Pancreas (tissue), 10 donors: Measurements from ENCODE around the gene CD33. TPM values are rescaled to one million over a fixed set of nuclear protein-coding genes. Genes with fewer than 3 reads are reported as not detected.

Source experiments
- ATAC-seq, 4 donors: fragments of 200-7000 bp; cut with Tn5 transposase; one replicate each; pipeline versions ENCODE4 v1.8.0 to v1.9.1; 2020; ENCODE audit warnings: mild to moderate bottlenecking in 4 of 4, moderate library complexity in 4 of 4
- DNase-seq, 6 donors: peaks; one replicate each; pipeline ENCODE4 v3.0.0-alpha.2; 2020
- FAIRE-seq: peaks from 2 replicates; lab custom pipeline; 2012; peaks lifted over from hg19 to GRCh38; lab: Jason Lieb, UNC
- H3K27ac ChIP-seq, 4 donors: fragments of 200-600 bp; sonication (generic); 1 replicate in 3 of 4; 2 replicates in 1 of 4; pipeline versions ENCODE4 v1.5.0 to v1.8.0; 2020
- H3K27me3 ChIP-seq, 4 donors: fragments of 200-600 bp; one replicate each; pipeline ENCODE4 v1.8.0; 2021
- H3K36me3 ChIP-seq, 3 donors: fragments of 200-600 bp; sonication (generic) in 1 of 3; one replicate each; pipeline versions ENCODE4 v1.5.0 to v1.8.0; 2020 to 2021
- H3K4me1 ChIP-seq, 3 donors: fragments of 200-600 bp; one replicate each; pipeline ENCODE4 v1.8.0; 2021
- H3K4me3 ChIP-seq, 4 donors: fragments of 200-600 bp; sonication (generic) in 2 of 4; one replicate each; pipeline versions ENCODE4 v1.5.0 to v1.8.0; 2020 to 2021
- H3K9me3 ChIP-seq, 4 donors: fragments of 200-600 bp; one replicate each; pipeline ENCODE4 v1.8.0; 2021
- CTCF ChIP-seq, 4 donors: fragments of 200-600 bp; sonication (generic) in 3 of 4; IDR thresholded peaks; one replicate each; pipeline versions ENCODE4 v1.5.0 to v1.8.0; 2021; ENCODE audit warnings: antibody characterized with exemption in 4 of 4
- WGBS, 2 donors: extraction: QIAGEN DNeasy Blood & Tissue Kit; methylation state at CpG; one replicate each; pipeline ENCODE4 v1.1.7; 2013; 5-methylcytosine and 5-hydroxymethylcytosine counted together
- intact Hi-C, 3 donors: fragments of 100-400 bp; cut with DNase I; formaldehyde crosslinking; loops; one replicate each; pipeline versions ENCODE4 v1.11.1 to v1.14.2; 2022
- microRNA-seq, 2 donors: library from miRNA; unstranded; fragments of <30 nt; microRNA quantifications; one replicate each; pipeline versions ENCODE4 to v1.1.0, GENCODE V29; 2019 to 2020
- polyA plus RNA-seq, 2 donors: library from polyadenylated mRNA; stranded (reverse); fragments of 200-250 nt; gene quantifications; one replicate each; pipeline ENCODE4 v1.2.3, GENCODE V29; 2013
- total RNA-seq, 6 donors: library from RNA; stranded (reverse); fragmentation: NEBNext Ultra II Directional in 4 of 6; extraction: Animal tissue kit (Norgen Biotek cat#: 25700) in 4 of 6; gene quantifications; one replicate each; pipeline versions ENCODE4 v1.2.1 to v1.2.4, GENCODE V29; 2021 to 2023
- donor health status: healthy with polysubstance abuse.
- donor health status: DM: no; HTN: no; CAD: no; lungs with moderate emphysema.
- donor health status: DM: no; HTN: no; CAD: no.
- donor health status: control.
- donor health status: control.
- donor health status: Bipolar disorder and iron deficiency.
- donor health status: DM: yes; HTN: yes; CAD: no.
- donor health status: DM: no; HTN: no; CAD: no.
- donor health status: DM: no; HTN: no; CAD: no.
- donor health status: DM: yes; HTN: yes; CAD: no.

CD33 gene
- total and polyA plus RNA-seq, 8 donors: 0.28 to 6.3 (median 0.69) TPM

- FAIRE-seq: no peak
- ATAC-seq: no peak
- intact Hi-C loops: no loop called here
- 48 to 52% methylated on average over 4 of the region's 4 CpGs for WGBS, 2 donors
- no peaks in the 10 kb centered on the region for H3K9me3 ChIP-seq
- H3K27ac ChIP-seq: no peak overlapping the region
- TF ChIP-seq CTCF (IDR thresholded peaks at IDR 0.05): no peak
- no peaks in the 10 kb centered on the region for H3K36me3 ChIP-seq
- DNase-seq: no peak
- H3K4me3 ChIP-seq: no peak overlapping the region
- no peaks in the 10 kb centered on the region for H3K27me3 ChIP-seq
- H3K4me1 ChIP-seq: no peaks in the 10 kb centered on the region
These were observed 57.5 kb downstream of the CD33 start for GRCh38 chr19:51282335-51282734.

- WGBS, 2 donors: 34 to 64% methylated on average over 3 of the region's 3 CpGs
- no peak for ATAC-seq
These were observed 60.8 kb downstream of the CD33 start for GRCh38 chr19:51285682-51286081.

More at GRCh38 chr19:51285682-51286081, 60.8 kb downstream of the CD33 start:
- no peaks in the 10 kb centered on the region for H3K9me3 ChIP-seq
- peaks cover 0 to 4% (median 0%) of the 10 kb centered on the region in 4 donors for H3K27me3 ChIP-seq
- no peaks in the 10 kb centered on the region for H3K36me3 ChIP-seq
- intact Hi-C loops: no loop called here
- no peak overlapping the region for H3K4me3 ChIP-seq
- no peak for TF ChIP-seq CTCF (IDR thresholded peaks at IDR 0.05)
- H3K4me1 ChIP-seq: no peaks in the 10 kb centered on the region
- FAIRE-seq (no peak), DNase-seq (no peak)
- H3K27ac ChIP-seq: no peak overlapping the region

Small RNAs within 50 kb of the gene (microRNA-seq; reads per million reads assigned to microRNA genes)
- 0 reads per million in 2 donors for gene MIR8074

Other genes with a start within 250 kb of the CD33 start
- gene KLK7, start 241.2 kb upstream of the CD33 start, total RNA-seq: not detected
- gene KLK7, start 241.2 kb upstream of the CD33 start, polyA plus RNA-seq: under 1 TPM in 1 of 2 donors, not detected in 1; 0.46 TPM
- gene KLK8, start 223.5 kb upstream of the CD33 start, total RNA-seq: not detected
- gene KLK8, start 223.5 kb upstream of the CD33 start, polyA plus RNA-seq: not detected
- 1 to 10 TPM in 1 of 6 donors, under 1 TPM in 5; 0.15 to 1.7 (median 0.44) TPM for gene KLK10, start 205.4 kb upstream of the CD33 start, total RNA-seq
- gene KLK10, start 205.4 kb upstream of the CD33 start, polyA plus RNA-seq: under 1 TPM; 0.53 to 0.63 TPM
- 10 to 100 TPM in 4 of 6 donors, 1 to 10 TPM in 2; 6.7 to 24.2 (median 11.4) TPM for gene KLK11, start 198.5 kb upstream of the CD33 start, total RNA-seq
- gene KLK11, start 198.5 kb upstream of the CD33 start, polyA plus RNA-seq: 10 to 100 TPM; 15.5 to 28.9 TPM
- not detected for gene KLK12, start 190.1 kb upstream of the CD33 start, total RNA-seq
- not detected for gene KLK12, start 190.1 kb upstream of the CD33 start, polyA plus RNA-seq
- gene KLK13, start 160.0 kb upstream of the CD33 start, total RNA-seq: 1 to 10 TPM in 4 of 6 donors, under 1 TPM in 1, not detected in 1; 0.59 to 5.3 (median 1.3) TPM
- gene KLK13, start 160.0 kb upstream of the CD33 start, polyA plus RNA-seq: 1 to 10 TPM; 2.8 to 6.4 TPM
- gene KLK14, start 142.2 kb upstream of the CD33 start, total RNA-seq: under 1 TPM in 3 of 6 donors, not detected in 3; 0.20 to 0.32 (median 0.31) TPM
- under 1 TPM; 0.61 to 0.77 TPM for gene KLK14, start 142.2 kb upstream of the CD33 start, polyA plus RNA-seq
- 1 to 10 TPM; 2.9 to 8.2 (median 4.0) TPM for gene CTU1, start 116.7 kb upstream of the CD33 start, total RNA-seq
- 1 to 10 TPM; 1.4 to 3.2 TPM for gene CTU1, start 116.7 kb upstream of the CD33 start, polyA plus RNA-seq
- gene SIGLEC9, start 100.2 kb upstream of the CD33 start, total RNA-seq: 1 to 10 TPM in 3 of 6 donors, under 1 TPM in 3; 0.19 to 4.1 (median 1.2) TPM
- 1 to 10 TPM in 1 of 2 donors, under 1 TPM in 1; 0.80 to 1.0 TPM for gene SIGLEC9, start 100.2 kb upstream of the CD33 start, polyA plus RNA-seq
- 1 to 10 TPM in 2 of 6 donors, under 1 TPM in 4; 0.12 to 3.0 (median 0.45) TPM for gene SIGLEC7, start 82.8 kb upstream of the CD33 start, total RNA-seq
- under 1 TPM; 0.12 to 0.23 TPM for gene SIGLEC7, start 82.8 kb upstream of the CD33 start, polyA plus RNA-seq
- gene SIGLECL1, start 26.0 kb downstream of the CD33 start, total RNA-seq: not detected
- not detected for gene SIGLECL1, start 26.0 kb downstream of the CD33 start, polyA plus RNA-seq
- gene IGLON5, start 86.6 kb downstream of the CD33 start, total RNA-seq: under 1 TPM in 2 of 6 donors, not detected in 4; 0.06 to 0.09 TPM
- gene IGLON5, start 86.6 kb downstream of the CD33 start, polyA plus RNA-seq: under 1 TPM; 0.07 to 0.08 TPM
- 1 to 10 TPM in 1 of 6 donors, under 1 TPM in 4, not detected in 1; 0.16 to 1.1 (median 0.35) TPM for gene VSIG10L, start 117.1 kb downstream of the CD33 start, total RNA-seq
- under 1 TPM; 0.94 to 0.99 TPM for gene VSIG10L, start 117.1 kb downstream of the CD33 start, polyA plus RNA-seq
- gene ETFB, start 141.3 kb downstream of the CD33 start, total RNA-seq: 10 to 100 TPM; 34.0 to 50.2 (median 45.0) TPM
- gene ETFB, start 141.3 kb downstream of the CD33 start, polyA plus RNA-seq: 10 to 100 TPM; 56.3 to 77.4 TPM
- 1 to 10 TPM in 1 of 6 donors, under 1 TPM in 4, not detected in 1; 0.46 to 1.5 (median 0.61) TPM for gene CLDND2, start 143.9 kb downstream of the CD33 start, total RNA-seq
- 1 to 10 TPM; 4.3 to 7.7 TPM for gene CLDND2, start 143.9 kb downstream of the CD33 start, polyA plus RNA-seq
- 1 to 10 TPM in 3 of 6 donors, under 1 TPM in 1, not detected in 2; 0.98 to 2.1 (median 1.3) TPM for gene NKG7, start 147.6 kb downstream of the CD33 start, total RNA-seq
- under 1 TPM; 0.56 to 0.80 TPM for gene NKG7, start 147.6 kb downstream of the CD33 start, polyA plus RNA-seq
- not detected for gene LIM2, start 162.9 kb downstream of the CD33 start, total RNA-seq
- not detected for gene LIM2, start 162.9 kb downstream of the CD33 start, polyA plus RNA-seq
- gene C19orf84, start 165.5 kb downstream of the CD33 start, total RNA-seq: not detected
- gene C19orf84, start 165.5 kb downstream of the CD33 start, polyA plus RNA-seq: not detected
- 10 to 100 TPM in 1 of 6 donors, 1 to 10 TPM in 3, under 1 TPM in 2; 0.08 to 10.1 (median 2.8) TPM for gene SIGLEC10, start 192.6 kb downstream of the CD33 start, total RNA-seq
- under 1 TPM; 0.52 to 0.53 TPM for gene SIGLEC10, start 192.6 kb downstream of the CD33 start, polyA plus RNA-seq
- gene SIGLEC8, start 233.4 kb downstream of the CD33 start, total RNA-seq: 1 to 10 TPM in 1 of 6 donors, under 1 TPM in 3, not detected in 2; 0.12 to 3.8 (median 0.23) TPM
- gene SIGLEC8, start 233.4 kb downstream of the CD33 start, polyA plus RNA-seq: under 1 TPM; 0.07 to 0.19 TPM